ENCODE measurements around the gene SLC66A1.

The SLC66A1 gene

DNA sequence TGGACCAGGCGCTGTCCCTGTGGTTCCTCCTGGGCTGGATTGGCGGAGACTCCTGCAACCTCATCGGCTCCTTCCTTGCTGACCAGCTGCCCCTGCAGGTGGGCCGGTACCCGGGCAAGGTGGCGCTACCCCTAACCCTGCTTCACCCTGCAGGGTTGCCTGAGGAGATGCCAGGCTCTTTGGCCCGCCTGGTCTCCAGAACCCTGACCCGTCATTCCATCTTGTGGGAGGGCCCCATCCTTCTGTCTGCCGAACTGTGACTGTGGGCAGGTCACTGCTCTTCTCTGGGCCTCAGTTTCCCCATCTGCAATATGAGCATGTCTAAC lies 12.5 kb downstream of the SLC66A1 start:
- FAIRE-seq (no peak), DNase-seq (ENCODE audit: insufficient read length, low spot score) (no peak)

DNA sequence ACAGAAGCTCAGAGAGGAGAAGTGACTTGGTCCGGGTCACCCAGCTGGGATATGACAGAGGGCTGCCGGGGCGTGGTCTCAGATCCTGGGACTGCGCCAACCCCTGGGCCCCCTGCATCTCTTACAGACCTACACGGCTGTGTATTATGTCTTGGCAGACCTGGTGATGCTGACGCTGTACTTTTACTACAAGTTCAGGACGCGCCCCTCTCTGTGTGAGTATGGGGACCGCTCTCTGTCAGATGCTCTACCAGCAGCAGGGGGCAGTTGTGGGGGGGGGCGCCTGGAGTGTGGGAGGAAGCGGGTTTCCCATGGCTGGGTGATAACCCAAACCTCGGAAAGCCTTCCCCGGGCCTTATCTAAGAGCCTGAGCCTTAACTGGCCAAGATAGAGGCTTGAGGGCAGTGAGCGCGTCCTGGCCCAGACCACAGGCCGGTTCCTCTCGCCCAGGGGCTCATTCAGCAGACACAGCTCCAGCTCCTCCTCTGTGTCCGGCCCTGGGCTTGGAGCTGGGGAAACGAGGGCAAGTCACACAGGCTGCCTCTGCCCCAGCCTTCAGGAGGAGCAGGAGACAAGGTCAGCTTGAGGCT lies 13.3 kb downstream of the SLC66A1 start:
- no peak for DNase-seq (ENCODE audit: insufficient read length, low spot score)

GRCh38 chr1:19325958-19326747 lies 14.0 kb downstream of the SLC66A1 start:
- FAIRE-seq (no peak), DNase-seq (ENCODE audit: insufficient read length, low spot score) (no peak)

More for the DNA sequence above, 13.3 kb downstream of the SLC66A1 start:
- no peak for FAIRE-seq

DNA sequence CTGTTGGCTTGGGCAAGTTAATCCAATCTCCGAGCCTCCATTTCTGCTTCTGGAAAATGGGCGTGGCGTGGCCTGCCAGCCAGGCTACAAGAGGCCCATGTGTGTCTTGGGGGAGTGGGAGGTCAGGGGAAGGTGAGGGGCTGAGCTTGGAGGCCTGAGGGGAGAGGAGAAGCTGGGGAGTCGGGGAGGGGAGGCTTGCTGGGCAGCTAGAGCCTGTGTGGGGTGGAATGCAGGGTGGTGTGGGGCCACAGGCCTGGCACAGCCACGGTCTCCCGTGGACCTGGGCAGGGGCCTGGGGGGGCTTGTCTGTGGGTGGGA lies 14.6 kb downstream of the SLC66A1 start:
- no peak for DNase-seq (ENCODE audit: insufficient read length, low spot score)
- no peak for FAIRE-seq

DNA sequence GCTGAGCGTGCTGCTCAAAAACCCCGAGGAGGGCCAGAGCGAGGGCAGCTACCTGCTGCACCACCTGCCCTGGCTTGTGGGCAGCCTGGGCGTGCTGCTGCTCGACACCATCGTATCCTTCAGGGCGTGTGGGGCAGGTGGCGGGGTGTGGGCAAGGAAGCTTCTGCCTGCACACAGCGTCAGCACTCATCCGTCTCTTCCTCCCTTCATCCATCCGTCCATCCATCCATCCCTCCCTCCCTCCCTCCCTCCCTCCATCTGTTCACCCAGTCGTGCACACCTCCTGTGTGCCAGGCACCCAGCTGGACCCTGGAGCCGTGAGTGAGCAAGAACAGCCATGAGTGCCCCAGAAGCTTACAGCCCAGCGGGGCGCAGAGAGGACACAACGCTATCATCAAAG lies 15.2 kb downstream of the SLC66A1 start:
- FAIRE-seq = no peak
- DNase-seq (ENCODE audit: insufficient read length, low spot score) = no peak

GRCh38 chr1:19327736-19328135 lies 15.6 kb downstream of the SLC66A1 start:
- no peak for FAIRE-seq

GRCh38 chr1:19328486-19328885 lies 16.4 kb downstream of the SLC66A1 start:
- no peak for DNase-seq (ENCODE audit: insufficient read length, low spot score)
- no peak for FAIRE-seq

More at GRCh38 chr1:19327736-19328135, 15.6 kb downstream of the SLC66A1 start:
- no peak for DNase-seq (ENCODE audit: insufficient read length, low spot score)

DNA sequence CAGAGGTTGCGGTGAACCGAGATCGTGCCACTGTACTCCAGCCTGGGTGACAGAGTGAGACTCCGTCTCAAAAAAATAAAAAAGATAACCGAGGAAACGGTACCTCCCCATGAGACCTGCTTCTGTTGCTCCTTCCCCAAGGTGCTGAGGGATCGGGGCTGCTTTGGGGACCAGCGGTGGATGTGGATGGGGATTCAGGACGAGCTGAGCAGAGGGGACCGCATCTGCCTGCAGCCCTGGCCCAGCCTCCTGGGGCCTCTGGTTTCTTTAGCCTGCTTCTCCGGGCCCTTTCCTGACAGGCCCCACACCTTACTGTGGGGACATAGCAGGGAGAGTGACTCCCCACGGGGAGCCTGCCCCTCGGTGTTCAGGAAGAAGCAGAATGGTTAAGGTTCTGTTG lies 17.1 kb downstream of the SLC66A1 start:
- DNase-seq (ENCODE audit: insufficient read length, low spot score) = no peak
- FAIRE-seq = no peak

- DNase-seq (ENCODE audit: insufficient read length, low spot score) = no peak
- FAIRE-seq = no peak
Observed at GRCh38 chr1:19329611-19330010, 17.5 kb downstream of the SLC66A1 start.

DNA sequence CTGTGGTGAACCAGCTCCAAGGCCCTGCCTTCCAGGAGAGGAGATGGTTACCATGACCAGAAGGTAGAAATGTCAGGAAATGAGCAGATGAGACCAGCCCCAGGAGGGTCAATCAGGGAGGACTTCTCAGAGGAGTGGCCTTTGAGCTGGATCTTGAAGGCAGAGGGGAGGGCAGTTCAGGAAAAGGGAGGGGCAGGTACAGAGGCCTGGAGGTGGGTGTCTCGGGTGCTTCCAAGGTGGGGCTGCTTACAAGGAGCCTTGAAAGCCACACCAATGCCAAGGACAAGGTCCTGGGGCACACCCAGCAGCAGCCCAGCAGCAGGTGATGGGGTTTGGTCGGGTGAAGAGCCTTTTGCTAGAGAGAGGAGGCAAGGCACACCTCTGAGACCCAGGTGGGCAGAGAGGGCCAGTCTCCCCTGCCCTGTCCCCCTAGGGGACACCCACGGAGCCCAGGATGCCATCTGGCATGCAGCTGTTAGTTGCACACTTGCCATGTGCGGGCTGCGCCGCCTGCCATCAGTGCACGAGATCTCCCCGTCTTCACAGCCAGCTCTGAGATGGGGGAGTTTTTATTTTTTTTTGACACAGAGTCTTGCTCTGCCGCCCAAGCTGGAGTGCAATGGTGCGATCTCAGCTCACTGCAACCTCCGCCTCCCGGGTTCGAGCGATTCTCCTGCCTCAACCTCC lies 18.5 kb downstream of the SLC66A1 start:
- DNase-seq (ENCODE audit: insufficient read length, low spot score) (no peak), FAIRE-seq (no peak)

DNA sequence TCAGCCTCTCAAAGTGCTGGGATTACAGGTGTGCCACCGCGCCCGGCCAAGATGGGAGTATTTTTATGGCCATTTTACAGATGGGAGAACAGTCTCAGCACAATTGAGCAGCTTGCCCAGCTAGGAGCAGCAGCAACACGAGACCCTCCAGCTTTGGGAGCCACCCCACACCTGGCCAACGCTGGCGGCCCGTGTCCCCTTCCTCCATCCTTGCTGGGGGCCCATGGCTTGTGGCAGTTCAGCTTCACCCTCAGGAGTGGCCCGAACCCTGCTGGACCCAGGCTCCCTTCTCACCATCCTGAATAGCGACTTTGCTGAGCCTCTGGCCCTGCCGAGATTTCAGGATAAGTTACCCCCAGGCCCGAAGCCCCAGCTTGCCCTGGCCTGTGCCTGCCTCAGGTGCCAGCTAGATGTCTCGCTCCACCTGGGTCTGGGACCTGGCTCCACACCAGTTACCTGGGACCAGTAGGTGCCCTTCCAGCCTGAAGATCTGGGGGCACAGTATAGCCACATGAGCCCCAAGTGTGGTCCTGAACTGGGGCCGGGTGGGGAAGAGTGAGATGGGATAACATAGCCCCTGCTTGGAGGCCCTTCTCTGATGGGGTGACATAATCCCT lies 19.2 kb downstream of the SLC66A1 start:
- FAIRE-seq = no peak

DNA sequence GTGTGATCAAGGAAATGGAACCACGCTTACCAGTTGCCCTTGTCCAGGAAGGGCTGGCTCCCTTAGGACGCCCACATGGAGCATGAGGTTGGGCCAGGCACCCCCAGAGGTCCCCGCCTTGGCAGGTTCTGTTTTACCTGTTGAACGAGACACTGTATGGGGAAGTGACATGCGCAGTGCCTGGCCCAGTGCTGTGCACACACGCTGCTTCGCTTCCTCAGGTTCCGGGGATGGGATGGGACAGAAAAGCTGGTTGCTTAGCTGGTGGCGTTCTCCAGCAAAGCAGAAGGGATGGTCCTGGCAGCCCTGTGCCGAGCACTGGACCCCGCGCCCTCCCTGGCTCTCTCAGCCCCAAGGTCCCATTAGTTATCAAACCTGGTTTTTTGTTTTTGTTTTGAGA lies 20.7 kb downstream of the SLC66A1 start:
- DNase-seq (ENCODE audit: insufficient read length, low spot score) = no peak
- FAIRE-seq = no peak

More for the DNA sequence above, 19.2 kb downstream of the SLC66A1 start:
- DNase-seq (ENCODE audit: insufficient read length, low spot score) = no peak

DNA sequence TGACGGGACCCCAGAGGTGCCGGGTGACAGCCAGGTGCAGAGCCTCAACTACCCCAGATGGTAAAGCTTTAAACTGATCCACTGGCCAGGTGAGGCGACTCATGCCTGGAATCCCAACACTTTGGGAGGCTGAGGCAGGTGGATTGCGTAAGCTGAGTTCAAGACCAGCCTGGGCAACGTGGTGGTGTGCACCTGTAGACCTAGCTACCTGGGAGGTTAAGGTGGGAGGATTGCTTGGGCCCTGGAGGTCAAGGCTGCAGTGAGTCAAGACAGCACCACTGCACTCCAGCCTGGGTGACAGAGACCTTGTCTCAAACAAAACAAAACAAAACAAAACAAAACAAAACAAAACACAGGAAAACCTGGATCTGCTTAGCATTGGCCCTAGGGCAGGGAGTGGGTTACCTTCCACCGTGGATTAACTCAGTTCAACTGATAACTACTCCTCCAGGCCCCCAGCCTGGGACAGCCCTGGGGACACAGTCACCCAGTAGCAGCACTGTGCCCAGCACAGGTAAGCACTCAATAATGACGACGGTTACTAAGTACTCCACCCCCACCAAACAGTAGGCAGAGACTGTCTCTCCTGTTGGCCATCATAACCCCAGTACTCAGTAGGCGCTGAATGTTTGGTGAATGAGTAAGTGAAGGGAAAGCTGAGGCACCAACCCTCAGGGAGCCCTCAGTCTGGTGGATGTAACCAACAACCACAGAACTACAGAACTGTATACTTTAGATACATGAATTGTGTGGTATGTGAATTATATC lies 21.6 kb downstream of the SLC66A1 start:
- FAIRE-seq (no peak), DNase-seq (ENCODE audit: insufficient read length, low spot score) (no peak)

DNA sequence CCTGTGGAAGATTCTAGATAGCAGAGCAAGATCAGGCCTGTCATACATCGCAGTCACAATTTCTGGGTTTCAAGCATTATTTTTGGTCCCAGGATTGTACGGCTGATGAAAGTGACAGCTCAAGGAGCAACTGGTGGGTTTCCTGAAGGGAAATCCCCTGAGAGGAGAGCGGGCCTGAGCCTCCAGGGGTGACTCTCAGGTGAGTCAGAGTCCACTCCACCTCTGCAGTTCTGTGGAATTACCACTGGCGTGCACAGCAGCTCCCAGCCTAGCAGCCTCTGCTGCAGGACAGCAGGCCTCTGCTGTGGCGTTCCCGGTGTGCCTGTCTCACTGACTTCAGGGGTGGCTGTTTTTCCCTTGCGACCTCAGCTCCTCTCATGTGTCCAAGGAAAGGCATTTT lies 24.4 kb downstream of the SLC66A1 start:
- FAIRE-seq = no peak

DNA sequence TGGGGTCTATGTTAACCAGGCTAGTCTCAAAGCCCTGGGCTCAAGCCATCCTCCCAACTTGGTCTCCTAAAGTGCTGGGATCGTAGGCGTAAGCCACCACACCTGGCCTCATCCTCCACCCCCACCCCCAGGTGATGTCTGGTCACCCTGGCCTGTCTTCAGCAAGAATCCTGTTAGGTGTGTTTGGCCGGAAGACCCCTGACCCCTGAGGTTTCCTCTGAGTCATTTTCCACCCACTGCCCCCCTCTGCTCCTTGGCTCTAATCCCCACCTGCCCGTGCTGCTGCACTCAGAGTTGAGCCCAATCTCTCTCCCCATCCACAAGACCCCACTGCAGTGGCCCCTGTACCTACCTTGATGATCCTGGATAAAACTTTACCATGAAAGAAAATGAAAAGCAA lies 25.2 kb downstream of the SLC66A1 start:
- FAIRE-seq = no peak
- no peak for DNase-seq (ENCODE audit: insufficient read length, low spot score)

More for the DNA sequence above, 24.4 kb downstream of the SLC66A1 start:
- DNase-seq (ENCODE audit: insufficient read length, low spot score) = peak; percentile 12

GRCh38 chr1:19338323-19338762 lies 26.2 kb downstream of the SLC66A1 start:
- FAIRE-seq (no peak), DNase-seq (ENCODE audit: insufficient read length, low spot score) (no peak)

DNA sequence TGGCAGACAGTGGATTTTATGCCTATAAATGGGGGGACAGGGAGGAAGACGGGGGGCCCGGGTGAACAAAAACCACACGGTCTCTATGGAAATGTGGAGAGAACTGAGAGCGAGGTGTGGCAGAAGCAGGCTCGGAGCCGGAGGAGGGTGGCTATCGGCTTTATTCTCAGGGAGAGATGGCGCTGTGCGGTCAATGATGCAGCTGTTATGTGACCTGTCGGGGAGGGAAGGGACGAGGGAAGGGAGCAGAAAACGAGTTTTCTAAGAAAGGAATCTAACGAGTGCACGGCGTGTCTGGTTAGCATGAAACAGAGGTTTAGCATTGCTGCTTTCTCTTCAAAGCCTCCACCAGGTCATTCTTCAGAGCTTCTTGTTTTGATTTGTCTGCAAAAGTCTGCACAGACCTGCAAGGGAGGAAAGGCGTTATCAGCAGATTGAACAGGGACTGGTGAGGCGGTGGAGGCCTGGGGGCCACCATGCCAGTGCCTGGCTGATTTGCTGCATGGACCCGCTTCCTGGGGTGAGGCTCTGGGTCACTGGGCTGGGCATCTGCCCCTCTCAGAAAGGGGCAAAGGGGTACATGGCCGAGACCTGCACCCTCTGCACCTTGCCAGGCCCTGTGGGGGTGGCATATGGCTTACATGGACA lies 27.2 kb downstream of the SLC66A1 start:
- DNase-seq (ENCODE audit: insufficient read length, low spot score) = no peak
- FAIRE-seq = no peak

DNA sequence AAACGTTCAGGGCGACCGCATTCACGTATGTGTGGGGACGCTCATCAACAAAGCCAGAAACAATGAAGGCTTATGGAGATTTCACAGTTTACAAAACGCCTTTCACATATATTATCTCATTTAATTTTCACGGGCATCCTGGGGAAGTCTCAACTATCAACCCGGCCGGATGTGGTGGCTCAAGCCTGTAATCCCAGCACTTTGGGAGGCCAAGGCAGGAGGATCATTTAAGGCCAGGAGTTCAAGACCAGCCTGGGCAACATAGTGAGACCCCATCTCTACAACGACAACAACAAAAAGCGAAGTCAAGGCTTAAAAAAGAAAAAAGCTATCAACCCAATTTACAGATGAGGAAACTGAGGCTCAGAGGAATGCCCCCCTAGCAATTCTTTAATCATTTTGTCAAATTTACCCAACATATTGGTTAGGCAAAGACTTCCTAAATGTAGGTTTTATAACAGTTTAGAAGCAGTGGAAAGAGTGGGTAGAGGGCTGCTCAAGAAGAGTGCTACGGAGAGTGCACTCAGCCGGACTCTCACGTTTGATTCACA lies 28.3 kb downstream of the SLC66A1 start:
- FAIRE-seq = no peak
- no peak for DNase-seq (ENCODE audit: insufficient read length, low spot score)

GRCh38 chr1:19341201-19342061 lies 29.3 kb downstream of the SLC66A1 start:
- no peak for FAIRE-seq

More at GRCh38 chr1:19341201-19342061, 29.3 kb downstream of the SLC66A1 start:
- DNase-seq (ENCODE audit: insufficient read length, low spot score) = peak; percentile 84

Data from HTR-8/SVneo (cell line).